VCaP (cell line): ENCODE measurements around the gene GOLIM4.

Experiments
- H3K27ac ChIP-seq: fragments of 450-650 bp; 2 replicates; pipeline ENCODE4 v1.5.1; 2017
- TF ChIP-seq, protein P1 (sequence below): fragments of 450-650 bp; conservative IDR thresholded peaks from 2 replicates; pipeline ENCODE4 v1.5.1; 2017; ENCODE audit warnings: mild to moderate bottlenecking, moderate library complexity

GOLIM4 gene

DNA sequence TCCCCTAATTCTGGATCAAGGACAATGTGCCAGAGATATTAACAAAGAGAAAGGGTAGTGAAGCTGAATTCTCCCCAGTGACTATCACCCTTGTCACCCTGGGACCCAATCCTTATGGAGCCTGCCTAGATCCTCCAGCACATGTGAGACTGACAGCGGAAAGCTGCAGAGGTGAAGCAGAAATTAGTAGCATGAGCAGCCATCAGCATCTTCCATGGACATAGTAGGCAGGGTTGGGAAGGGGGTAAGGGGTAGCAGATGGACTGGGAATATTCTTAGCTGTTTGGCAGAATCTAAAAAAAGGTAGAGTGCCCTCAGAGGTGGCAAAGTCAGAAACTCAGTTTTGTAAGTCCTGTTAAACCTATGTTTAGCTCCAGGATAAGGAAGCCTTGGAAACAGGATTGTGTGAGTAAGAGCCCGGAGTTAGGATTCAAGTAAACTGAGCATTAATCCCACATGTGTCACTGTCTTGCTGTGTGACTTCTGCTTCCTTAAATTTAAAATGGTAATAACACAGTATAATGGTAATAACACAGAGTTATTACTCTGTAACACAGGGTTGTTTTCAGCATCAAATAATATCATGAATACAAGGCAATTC is 14.5 kb downstream of the GOLIM4 start:
- no peak overlapping the region for H3K27ac ChIP-seq
- TF ChIP-seq, protein P1, sequence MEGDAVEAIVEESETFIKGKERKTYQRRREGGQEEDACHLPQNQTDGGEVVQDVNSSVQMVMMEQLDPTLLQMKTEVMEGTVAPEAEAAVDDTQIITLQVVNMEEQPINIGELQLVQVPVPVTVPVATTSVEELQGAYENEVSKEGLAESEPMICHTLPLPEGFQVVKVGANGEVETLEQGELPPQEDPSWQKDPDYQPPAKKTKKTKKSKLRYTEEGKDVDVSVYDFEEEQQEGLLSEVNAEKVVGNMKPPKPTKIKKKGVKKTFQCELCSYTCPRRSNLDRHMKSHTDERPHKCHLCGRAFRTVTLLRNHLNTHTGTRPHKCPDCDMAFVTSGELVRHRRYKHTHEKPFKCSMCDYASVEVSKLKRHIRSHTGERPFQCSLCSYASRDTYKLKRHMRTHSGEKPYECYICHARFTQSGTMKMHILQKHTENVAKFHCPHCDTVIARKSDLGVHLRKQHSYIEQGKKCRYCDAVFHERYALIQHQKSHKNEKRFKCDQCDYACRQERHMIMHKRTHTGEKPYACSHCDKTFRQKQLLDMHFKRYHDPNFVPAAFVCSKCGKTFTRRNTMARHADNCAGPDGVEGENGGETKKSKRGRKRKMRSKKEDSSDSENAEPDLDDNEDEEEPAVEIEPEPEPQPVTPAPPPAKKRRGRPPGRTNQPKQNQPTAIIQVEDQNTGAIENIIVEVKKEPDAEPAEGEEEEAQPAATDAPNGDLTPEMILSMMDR, result no peak

DNA sequence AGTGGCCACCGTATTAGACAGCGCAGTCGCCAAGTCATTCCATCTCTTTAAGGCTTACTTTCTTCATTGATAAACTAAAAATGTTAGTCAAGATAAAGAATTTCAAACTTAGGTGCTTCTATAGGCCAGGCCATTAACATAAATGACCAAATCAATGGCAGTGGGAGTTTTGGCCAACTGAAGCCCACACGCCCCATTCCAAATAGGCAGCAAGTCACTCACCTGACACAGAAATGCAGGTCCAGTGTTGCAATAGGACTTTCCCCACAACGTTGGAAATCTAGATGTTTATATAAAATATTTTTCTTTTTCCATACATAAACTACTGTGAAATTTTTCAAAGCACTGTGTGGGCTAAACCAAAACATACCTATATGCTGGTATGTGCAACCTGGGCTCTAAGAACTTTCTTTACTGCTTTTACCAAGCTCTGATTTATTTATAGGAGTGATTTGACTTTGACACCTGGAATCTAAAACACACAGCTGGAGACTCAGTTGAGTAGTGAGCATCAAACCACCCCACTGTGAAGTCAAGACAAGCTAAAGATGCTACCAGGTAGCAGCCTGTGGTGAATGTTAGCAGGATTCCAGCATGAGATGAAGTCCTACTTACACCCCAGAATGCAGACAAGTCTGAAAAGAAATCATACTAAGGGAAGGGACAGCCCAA is 15.1 kb downstream of the GOLIM4 start:
- no peak overlapping the region for H3K27ac ChIP-seq
- TF ChIP-seq, protein P1, result no peak

DNA sequence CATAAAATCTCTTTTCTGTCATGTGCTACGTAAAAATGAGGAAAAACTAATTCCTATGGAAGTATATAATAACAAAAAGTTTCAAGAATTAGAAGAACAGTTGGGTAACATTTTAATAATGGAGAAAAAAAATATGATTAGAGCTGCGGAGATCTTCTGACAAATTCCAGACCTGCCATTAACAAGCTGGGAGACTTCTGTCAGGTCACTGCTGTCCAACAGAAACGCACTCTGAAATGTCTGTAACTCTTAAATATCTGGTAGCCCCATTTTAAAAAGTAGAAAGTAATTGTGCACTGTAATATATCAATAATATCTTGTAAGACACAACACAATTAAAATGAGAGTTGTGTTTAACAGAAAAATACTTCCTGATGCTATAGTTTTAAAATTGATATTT is 15.7 kb downstream of the GOLIM4 start:
- TF ChIP-seq, protein P1, result no peak

DNA sequence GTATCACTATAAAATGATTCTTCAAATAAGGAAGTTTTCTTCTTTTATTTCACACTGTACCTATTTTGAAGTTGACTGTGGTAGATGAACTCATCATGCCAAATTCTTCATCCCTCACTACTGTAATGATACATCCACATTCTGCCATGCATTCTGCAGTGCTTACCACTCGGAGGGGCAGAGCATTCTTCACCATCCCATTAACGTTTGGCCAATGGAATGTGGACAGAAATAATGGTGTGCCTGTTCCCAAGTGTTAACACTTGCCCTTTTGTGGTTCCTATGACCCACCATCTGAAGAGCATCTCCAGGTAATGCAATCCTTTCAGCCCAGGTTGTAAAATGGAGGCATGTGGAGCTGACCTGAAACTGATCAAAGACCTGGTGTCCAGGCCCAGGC is 18.6 kb downstream of the GOLIM4 start:
- TF ChIP-seq, protein P1, result no peak
- no peak overlapping the region for H3K27ac ChIP-seq

More for the DNA sequence above, 15.7 kb downstream of the GOLIM4 start:
- H3K27ac ChIP-seq, result no peak overlapping the region

DNA sequence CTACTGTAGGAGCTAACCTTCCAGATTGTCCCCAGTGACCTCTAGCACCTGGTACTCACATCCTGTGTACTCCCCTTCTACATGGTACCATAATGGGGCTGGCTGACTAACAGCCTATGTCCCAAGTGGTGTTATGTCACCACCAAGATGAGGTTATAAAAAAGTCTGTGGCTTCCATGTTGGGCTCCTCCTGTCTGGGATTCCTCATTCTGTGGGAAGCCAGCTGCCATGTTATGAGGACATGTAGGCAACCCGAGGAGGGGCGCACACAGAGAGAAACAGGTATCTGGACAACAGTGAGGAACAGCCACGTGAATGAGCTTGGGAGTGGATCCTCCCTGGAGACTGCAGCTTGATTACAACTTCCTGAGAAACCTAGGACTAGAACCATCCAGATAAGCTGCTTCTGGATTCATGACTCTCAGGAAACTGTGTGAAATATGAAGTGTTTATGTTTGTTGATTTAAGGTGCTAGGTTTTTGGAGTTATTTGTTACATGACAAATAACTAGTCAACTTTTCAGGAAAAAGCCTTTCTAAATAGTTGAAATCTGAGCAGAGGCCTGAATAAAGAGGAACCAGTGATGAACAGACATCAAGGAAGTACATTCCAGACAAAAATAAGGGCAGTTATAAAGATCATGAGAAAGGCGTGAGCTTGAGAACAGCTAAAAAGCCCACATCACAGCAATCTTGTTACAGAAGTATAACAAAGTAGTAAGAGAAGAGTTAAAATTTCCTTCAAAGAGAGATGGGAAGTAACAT is 21.7 kb downstream of the GOLIM4 start:
- no peak overlapping the region for H3K27ac ChIP-seq
- TF ChIP-seq, protein P1, result no peak

DNA sequence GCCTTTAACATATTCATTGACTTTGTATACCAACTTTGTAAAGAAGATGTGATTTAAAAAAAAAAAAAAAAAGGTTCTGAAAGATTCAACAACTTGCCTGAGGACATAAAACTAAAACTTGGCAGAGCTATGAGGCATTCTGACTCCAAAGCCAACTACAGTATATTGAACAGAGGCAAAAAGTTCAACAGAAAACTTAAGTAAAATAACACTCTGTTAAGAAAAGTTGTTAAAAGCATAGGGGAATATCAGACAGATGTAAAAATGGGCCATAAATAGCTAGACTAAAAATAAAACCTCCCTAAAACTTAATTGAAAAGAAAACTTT is 23.4 kb downstream of the GOLIM4 start:
- TF ChIP-seq, protein P1, result no peak
- H3K27ac ChIP-seq, result no peak overlapping the region

DNA sequence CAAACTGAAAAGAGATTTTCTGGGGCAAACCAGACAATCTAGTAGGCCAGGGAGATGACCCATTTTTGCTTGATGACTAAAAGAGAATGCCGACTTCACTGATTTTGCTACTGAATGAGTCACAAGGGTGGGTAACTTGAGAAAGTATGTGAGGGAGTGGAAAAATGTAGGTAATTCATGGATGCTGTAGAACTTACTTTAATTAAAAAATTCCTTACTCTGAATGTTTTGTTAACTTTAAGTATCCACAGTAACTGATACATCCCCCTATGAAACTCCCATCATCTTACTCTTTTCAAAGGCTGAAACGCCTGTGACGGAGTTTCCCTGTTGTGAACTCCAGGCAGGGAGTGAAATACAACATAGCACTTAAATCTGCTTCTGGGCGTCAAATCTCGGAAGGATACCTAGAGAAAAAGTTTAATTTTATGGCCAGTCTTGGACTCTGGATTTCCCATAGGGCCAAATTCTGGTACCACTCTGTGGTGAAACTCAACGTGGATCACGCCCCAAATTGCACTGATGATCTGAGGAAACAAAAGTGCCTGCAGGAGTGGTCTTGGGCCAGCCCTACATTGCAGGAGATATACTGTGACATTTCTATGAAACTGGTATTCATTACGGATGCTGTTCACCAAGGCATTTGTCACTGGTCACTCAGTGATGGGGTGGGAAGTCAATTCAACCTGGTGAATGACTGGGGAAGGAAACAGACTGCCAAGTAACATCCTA is 24.0 kb downstream of the GOLIM4 start:
- no peak overlapping the region for H3K27ac ChIP-seq
- TF ChIP-seq, protein P1, result no peak
